Peyer's patch (tissue), 4 donors: ENCODE data around the gene ZBTB20.

Experiments used
- CTCF ChIP-seq, 6 experiments: fragments of 450-650 bp in 4 of 6; fragments of 200-600 bp in 2 of 6; sonication (generic) in 1 of 6; IDR thresholded peaks; one replicate each; pipeline ENCODE4 v1.5.1; 2017 to 2019; ENCODE audit warnings: antibody characterized with exemption in 6 of 6, mild to moderate bottlenecking in 3 of 6, moderate library complexity in 1 of 6
- POLR2A ChIP-seq, 2 donors: fragments of 450-650 bp; IDR thresholded peaks; one replicate each; pipeline ENCODE4 v1.5.1; 2017; ENCODE audit warnings: antibody characterized with exemption in 2 of 2, mild to moderate bottlenecking in 2 of 2, moderate library complexity in 2 of 2

GRCh38 chr3:115147329-115148141, 447 bp upstream of the ZBTB20 start:
- TF ChIP-seq CTCF (IDR thresholded peaks at IDR 0.05): peak in 2 of 6 experiments; percentile 3 to 26
- TF ChIP-seq POLR2A (IDR thresholded peaks at IDR 0.05): peak; percentile 70 to 81
